Cerebellar cortex (tissue), 1 donor: ENCODE measurements around the gene COL1A2.

ENCODE experiments used
- DNase-seq: peaks from one replicate; pipeline ENCODE4 v3.0.0-alpha.2; 2015; ENCODE audit warnings: low spot score

The COL1A2 gene

DNA sequence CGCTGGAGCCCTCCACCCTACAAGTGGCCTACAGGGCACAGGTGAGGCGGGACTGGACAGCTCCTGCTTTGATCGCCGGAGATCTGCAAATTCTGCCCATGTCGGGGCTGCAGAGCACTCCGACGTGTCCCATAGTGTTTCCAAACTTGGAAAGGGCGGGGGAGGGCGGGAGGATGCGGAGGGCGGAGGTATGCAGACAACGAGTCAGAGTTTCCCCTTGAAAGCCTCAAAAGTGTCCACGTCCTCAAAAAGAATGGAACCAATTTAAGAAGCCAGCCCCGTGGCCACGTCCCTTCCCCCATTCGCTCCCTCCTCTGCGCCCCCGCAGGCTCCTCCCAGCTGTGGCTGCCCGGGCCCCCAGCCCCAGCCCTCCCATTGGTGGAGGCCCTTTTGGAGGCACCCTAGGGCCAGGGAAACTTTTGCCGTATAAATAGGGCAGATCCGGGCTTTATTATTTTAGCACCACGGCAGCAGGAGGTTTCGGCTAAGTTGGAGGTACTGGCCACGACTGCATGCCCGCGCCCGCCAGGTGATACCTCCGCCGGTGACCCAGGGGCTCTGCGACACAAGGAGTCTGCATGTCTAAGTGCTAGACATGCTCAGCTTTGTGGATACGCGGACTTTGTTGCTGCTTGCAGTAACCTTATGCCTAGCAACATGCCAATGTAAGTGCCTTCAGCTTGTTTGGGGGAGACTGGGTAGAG, at the start of gene COL1A2:
TSS of gene COL1A2 (plus strand) at position 459 of the 704 bp plus-strand sequence. CDS start at position 596, 137 bp downstream.
- no peak for DNase-seq

DNA sequence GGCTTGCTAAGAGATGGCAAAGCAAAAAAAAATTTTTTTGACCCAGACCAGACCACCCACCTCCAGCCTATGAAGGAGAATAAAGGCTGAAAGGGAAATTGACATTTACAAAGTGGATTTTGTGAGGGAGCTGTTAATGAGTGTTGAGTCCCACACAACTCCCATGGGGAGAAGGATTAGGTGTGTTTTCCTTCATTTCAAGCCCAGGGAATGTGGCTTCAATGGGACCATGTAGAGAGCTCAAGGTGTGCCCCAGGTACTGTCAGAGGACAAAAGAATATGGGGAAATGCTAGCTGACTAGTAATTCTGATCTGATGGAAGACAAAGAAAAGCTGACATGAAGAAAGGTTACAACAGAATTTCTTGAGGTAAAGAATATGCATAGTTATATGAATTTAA, 48.8 kb upstream of the COL1A2 start:
- DNase-seq = no peak

DNA sequence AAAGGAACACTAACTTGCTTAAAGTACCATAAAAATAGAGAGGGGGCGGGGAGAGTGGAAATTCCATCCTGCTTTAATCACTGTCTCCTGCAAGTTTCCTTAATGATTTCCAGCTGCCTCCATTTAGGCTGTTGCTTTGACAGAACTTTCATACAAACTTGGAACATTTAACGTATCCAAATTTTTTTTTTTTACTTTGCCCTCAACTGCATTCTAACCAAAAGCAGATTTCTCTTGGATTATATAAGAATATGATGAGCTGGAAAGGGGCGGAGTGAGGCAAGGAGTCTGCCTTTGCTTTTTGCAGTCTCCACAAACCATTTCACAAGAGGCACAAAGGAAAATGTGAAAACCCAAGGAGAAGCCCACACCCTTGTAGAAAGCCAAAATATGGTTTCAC, 46.6 kb upstream of the COL1A2 start:
- DNase-seq = no peak

DNA sequence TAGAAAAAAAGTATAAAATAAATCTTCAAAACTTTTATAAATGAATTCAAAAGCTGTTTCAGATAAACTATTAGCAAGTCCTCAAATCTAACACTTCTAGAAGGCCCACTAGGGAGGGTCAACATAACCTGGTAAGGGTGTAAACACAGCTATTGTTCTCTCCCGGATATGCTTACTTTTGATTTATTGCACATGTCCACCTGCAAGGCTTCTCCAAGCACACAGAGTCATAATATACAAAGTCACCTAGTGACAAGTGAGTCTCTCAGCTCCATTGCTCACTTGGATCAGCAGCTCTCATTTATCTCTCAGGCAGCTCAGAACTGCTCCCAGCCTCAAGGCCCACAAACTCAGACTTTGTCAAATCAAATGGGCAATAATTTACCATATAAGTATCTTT, 44.0 kb upstream of the COL1A2 start:
- no peak for DNase-seq

DNA sequence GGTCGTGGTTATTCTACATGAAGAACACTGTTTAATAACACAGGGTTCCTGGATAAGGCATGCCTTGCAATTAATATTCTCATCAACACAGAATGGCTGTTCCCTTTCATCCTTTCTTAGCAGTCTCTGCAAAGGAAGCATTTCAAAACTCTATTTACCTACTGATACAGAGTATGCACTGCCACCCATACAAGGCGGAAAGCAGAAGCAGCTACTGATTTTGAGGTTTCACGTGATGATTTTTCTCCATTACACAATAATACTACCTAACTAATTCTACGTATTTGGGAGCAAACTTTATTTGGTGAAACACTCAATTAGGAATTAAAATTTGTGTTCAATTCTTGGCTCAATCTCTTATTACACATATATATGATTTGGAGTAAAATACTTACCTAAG, 43.0 kb upstream of the COL1A2 start:
- DNase-seq = no peak

DNA sequence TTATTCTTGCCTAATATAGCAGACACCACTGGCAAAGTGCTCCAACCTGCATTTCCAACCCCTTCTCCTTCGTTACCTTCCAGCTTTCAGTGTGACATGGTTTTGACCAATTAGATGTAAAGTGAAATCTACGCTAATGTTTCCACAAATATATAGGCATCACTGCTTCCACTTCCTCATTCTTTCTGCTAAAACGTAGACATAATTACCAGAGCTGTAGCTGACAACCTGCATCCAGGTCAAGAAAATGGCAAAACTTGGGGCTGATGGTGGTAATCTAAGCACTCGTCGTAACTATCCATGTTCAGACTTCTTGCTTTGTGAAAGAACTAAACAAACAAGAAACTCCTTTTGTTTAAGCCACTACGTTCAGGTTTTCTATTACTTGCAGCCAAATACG, 41.8 kb upstream of the COL1A2 start:
- no peak for DNase-seq

DNA sequence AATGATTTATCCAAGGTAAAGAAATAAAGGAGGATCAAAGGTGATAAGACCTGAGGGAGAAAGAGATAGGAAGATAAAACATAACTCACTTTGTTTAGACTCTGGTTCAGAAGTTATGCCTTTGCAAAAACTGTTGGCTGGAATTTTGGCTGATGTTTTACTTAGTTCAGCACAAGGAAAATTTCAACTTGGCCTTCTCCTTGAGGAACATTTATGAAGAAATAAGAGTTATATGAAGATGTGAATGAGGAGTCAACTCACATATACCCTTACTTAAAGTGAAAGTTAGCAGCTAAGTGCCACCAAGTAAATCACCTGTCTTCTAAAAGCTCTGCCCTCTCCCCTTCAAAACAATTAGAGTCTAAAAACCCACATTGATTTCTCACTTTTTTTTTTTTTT, 39.7 kb upstream of the COL1A2 start:
- DNase-seq = no peak

DNA sequence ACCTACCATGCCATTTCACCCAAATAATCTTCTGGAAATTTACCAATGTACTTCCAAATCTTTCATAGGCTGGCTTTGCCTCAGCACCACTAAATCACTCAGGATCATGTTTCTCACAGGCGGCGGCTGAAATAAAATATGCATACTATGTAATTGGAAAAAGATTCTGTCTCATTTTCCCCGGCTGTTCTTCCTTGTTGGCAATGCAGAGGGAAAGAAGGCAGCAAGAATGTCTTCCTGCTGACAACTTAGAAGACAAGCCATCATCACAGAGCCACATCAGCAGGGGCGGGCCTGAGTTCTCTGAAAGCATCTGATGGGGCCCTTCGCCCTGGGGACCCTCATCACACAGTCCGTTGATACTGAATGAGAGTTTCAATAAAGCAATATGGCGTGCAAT, 39.2 kb upstream of the COL1A2 start:
- no peak for DNase-seq

DNA sequence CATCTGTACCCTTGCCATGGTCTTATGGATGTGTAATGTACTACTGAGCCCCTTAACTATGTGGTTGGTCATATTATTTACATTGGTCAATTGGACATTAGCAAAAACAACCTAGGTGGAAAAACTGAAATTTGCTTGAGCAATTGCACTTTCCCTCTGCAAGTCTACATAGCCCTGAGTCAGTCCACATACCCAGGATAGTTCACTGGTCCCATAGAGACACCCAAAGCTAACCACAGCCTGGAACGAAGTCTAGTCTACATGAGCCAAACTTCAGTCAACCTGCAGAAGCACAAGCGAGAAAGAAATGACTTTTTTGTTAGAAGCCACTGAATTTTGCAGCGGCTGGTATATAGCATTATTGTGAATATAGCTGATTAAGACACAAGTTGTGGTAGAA, 37.6 kb upstream of the COL1A2 start:
- no peak for DNase-seq

DNA sequence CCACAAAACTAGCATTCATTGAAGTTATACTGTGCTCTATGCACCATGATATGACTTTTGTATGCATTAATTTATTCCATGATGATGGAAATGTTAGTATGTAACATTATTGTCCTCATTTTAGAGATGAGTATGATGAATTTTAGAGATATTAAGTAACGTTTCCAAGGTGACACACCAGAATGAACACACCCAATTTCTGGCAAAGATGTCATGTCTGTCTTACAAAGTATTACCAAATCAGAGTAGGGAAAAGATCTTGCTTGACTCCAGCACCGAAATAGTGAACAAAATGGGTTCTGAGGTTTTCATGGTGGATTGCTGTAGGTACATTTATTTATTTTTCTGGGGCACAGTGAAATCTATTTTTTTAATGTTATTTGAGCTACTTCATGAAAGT, 33.8 kb upstream of the COL1A2 start:
- DNase-seq = no peak

DNA sequence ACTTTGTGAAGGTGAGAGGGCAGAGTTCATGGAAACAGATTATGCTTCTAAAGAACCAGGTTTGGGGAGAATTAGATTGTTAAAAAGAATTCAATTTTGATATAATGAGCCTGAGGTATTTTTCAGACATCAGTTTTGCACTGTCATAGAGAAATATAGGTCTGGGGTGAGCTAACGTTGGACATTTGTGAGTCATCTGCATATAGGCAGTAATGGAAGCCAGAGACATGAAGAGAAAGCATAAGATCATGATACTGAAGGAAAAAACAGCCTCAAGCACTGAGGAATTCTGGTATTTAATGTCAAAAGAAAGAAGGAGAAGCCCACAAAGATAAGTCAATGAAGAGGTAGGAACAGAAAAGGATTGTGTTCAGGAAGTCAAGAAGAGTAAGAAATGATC, 32.4 kb upstream of the COL1A2 start:
- no peak for DNase-seq

DNA sequence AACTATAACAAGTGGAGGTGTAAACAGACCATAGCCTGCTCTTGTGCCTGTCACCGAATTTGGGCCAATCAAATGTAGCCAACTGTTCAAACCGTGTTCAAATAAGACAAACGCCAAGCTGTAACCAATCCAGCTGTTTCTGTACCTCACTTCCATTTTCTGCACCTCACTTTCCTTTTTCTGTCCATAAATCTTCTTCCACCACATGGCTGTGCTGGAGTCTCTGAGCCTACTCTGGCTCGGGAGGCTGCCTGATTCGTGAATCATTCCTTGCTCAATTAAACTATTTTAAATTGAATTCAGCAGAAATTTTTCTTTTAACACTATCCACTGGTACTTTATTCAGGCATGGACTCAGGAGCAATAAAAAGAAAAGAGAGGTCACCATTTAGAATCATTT, 29.9 kb upstream of the COL1A2 start:
- DNase-seq = no peak

DNA sequence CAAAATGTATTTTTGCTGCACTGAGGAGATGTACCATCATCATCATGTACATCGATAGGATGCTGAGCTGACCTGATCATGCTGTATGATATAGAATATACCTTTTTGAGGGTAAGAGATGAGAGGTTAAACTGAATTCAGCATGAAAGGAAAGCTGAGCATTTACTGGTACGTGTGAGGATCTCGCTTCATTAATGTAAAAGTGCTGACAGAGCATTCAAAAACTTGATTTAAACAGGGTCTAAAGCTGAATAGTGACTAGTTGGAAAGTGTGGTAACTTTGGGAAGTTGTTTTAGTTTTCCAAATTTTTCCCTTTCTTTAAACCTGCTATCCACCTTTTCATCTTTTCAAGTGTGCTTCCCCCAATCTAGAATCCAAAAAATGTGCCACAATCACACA, 28.5 kb upstream of the COL1A2 start:
- no peak for DNase-seq

DNA sequence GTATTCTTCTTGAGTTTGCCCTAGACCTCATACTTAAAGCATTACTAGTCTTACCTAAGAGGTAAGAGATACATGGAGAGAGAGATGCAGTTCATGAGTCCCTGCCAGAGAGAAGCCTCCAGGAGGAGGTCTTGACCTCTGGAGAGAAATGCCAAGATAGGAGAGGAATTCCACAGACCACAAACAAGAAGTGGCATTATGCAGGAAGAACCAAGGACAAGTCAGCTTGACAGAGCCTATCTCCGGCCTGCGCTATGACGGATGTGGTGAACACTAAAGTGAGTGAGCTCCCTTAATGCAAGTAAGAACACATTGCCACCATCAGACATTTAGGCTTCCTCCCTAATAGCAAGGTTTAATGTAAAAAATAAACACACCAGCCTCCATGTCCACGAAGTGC, 27.9 kb upstream of the COL1A2 start:
- no peak for DNase-seq

DNA sequence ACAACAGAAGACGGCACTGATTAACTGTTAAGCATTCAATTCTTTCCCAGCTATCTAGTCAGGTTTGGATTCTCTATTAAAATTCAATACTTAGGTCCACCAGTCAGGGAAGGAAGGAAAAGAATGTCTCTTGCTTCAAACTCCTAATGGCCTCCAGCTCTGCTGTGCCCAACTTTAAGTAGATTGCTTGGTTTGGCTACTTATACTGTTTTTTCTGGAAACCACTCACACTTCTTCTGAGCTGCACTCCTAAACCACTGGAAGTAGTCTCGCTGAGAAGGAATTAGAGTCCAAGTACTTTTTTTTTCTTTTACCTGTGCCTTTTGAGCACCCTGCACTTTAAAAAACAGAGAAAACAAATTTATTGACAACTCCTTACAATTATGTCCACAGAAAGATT, 26.7 kb upstream of the COL1A2 start:
- no peak for DNase-seq

DNA sequence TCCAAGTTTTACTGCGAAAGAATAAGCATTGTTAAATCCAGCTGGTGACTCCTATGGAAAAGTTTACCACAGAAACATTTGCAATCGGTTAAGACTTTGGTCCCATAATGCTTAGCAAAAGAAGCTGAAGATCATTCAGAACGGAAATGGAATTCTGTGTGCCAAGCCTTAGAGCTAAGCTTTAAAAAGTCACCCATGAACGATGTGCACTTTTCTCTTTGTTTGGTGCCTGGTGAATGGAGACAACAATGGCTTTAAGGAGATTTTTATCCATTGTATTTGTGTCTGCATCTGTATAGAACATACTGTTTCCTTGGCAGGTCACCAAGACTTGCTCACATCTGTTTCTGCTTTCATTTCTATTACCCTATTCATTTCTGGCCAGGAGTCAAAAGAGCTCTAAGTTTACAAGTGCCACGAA, 26.3 kb upstream of the COL1A2 start:
- DNase-seq = no peak

DNA sequence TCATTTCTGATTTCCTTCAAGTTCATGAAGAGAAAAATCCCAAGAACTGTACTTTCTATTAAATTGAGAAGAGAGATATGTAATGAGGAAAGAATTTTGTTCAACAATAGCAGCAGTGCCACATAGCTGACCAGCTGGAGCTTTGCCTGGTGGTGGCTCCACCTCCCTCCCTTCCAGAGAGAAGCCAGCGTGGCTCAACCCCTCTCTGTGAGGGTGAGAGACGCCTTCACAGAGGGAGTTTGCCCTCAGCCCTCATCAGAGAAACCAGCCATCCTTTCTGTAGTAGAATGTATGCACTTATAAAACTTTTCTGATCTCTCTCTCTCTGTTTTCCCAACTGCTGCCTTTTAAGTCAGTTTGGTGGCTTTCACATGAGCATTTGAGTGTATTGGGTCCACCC, 20.5 kb upstream of the COL1A2 start:
- DNase-seq = no peak

DNA sequence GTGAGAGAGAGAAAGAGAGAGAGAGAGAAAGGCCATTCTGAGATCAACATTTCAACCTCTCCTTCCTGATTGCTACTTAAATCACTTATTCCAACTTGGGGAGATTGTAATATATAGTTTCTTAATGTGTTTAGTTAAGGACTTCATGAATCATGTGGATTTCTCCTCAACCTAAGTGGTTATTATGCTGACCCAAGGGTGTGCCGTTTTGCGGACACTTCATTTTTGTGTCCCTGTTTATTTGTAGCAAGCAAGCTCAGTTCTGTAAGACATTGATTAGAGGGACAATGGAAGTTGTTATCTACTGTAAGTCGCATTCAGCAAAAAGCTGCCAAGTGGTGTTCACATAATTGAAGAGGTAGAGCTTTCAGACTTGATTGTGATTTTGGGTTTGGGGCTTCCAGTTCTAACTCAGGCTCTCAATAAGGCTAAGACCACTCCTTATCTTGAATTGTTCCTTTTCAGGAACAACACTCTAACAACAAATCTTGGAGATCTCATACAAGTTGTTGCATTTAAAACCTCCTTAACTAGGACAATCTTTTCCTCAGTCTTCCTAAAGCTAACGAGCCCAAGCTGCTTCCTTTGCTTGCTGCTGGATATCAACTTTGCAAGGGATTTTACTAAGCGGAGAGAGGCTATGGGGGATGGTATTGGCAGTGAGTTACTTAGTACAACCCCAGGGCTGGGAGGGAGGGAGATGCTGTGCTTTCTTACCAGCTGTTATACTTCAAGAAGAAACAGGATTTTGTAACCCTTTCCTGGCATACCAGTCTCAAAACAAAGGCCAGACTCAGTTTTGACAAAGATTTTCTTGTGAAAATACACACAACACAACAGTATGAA, 19.8 kb upstream of the COL1A2 start:
- no peak for DNase-seq

DNA sequence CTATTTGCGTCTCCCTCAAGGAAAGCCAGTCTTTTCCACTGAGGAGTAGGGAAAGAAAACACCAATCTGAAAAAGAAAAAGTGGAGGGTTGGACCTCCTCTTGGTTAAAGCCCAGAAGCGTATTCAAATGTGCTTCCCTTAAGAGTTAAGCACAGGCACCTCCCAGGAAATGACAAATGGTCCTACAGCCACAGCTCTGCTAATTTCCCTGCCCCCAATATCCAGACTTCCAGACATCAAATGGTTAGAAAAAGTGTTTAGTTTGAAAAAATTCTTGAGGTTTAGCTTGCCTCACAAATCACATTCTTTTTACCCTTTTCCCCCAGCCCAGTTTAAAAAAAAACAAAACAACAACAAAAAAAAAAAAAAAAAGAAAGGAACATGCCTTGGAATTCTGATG, 19.0 kb upstream of the COL1A2 start:
- no peak for DNase-seq

DNA sequence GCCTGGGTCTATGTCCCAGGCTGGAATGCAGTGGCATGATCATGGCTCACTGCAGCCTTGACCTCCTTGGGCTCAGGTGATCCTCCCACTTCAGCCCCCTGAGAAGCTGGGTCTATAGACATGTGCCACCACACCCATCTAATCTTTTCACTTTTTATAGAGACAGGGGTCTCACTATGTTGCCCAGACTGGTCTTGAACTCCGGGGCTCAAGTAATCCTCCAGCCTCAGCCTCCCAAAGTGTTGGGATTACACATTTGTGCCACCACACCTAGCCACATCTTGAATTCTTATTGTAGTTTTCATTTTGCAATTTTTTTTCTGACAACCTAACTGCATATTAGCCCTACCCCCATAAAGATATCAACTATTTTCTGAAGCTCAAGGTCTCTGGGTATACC, 18.4 kb upstream of the COL1A2 start:
- no peak for DNase-seq

DNA sequence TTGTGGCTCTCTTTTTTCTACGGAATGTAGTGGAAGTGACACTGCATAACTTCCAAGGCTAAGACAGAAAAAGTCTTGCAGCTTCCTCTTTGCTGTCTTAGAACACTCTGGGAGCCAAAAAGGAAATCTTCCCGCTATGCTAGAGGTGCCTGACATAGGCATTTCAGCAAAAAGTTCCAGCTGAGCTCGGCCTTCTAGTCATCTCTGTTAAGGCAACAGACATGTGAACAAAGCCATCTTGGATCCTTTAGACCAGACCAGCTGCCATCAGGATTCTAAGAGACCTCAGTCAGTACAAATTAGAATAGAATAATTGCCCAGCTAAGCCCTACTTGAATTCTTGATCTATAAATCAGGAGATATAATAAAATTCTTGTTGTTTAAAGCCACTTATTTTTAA, 16.3 kb upstream of the COL1A2 start:
- no peak for DNase-seq

DNA sequence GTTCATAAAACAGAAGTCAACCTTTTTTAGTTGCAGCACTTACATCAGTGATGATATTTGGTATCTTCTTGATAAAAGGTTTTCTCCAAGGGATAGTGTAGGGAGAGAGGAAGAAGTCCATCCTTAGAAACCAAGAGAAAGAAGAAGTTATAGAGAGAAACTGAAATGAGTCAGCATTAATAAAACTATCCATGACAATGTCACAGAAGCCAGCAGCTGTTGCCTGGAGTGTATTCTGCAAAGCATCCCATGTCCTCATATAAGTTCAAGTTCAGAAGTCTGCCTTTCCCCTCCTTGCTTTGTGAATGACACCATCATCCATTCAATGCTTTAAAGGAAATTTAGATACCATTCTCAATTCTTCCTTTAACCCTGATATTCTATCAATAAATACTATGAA, 14.4 kb upstream of the COL1A2 start:
- DNase-seq = no peak

DNA sequence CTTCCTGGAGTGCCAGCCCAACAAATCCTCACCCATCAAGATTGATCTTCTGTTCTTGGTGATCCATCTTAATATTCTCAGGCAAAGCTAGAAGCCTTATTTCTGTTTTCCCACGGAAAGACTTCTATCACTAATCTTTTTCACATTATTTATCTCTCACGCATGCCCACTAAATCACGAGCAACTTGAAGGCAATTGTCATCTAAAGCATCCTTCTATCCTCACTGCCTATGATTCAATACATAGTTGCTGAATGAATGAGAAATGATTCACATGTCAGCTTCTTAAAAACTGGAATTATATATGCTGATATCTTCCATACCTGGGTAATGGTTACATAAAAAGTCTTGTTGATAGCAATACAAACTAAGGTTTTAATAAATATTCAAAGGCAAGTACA, 12.6 kb upstream of the COL1A2 start:
- DNase-seq = no peak

DNA sequence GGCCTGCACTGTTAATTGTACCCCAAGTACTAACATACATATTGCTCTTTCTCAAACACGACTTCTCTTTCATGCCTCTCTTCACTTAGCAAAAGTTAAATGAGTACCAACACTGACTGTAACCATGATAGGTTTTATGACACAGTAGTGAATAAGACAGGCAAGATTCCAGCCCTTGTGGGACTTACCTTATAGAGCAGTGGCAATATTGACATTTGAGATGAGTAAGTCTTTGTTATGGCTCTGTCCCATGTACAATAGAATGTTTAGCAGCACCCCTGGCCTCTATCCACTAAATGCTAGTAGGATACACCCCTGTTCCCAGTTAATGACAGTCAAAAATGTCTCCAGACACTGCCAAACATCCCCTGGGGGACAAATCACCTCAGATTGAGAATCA, 11.9 kb upstream of the COL1A2 start:
- no peak for DNase-seq
